ENCODE data around the gene PDCD11. TPM values are rescaled to one million over a fixed set of nuclear protein-coding genes. Genes with fewer than 3 reads are reported as not detected.

The PDCD11 gene
- total and polyA plus RNA-seq, 2 of the 8 experiments (the other 6 are each of a cell fraction or from before 2014, with no cell fraction given) = 18.1 to 79.1 TPM

DNA sequence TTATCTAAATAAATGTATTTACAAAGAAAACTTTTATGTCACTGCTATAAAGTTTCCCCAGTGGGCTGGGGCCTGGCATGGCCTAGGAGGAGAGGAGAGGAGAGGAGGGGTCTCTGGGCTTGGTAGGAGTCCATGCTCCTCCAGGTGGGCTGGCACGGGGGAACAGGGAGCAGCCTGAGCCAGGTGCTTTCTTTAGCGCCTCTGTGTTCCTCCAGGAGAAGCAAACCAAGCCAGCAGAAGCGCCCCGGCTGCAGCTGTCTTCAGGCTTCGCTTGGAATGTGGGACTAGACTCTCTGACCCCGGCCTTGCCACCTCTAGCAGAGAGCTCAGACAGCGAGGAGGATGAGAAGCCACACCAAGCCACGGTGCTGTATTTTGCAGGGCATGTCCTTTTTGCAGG is 45.2 kb downstream of the PDCD11 start:
- H3K4me2 ChIP-seq (ENCODE audit: insufficient read depth in 1 of 2, low read depth in 2 of 2, low read length in 2 of 2) = no peak overlapping the region
- no peak overlapping the region for H3K4ac ChIP-seq (replicated peaks; ENCODE audit: insufficient read length, low read depth, low read length)
- no peak overlapping the region for H3K9ac ChIP-seq (replicated peaks in 1 of 4; ENCODE audit: extremely low read depth in 1 of 4, low read depth in 3 of 4, low read length in 3 of 4)
- H2BK20ac ChIP-seq (ENCODE audit: low read length) = no peak overlapping the region
- ChIA-PET CTCF (ENCODE audit: partially characterized antibody) (interaction anchor here (0.6 to 4.3 kb wide), 5 partner anchors 18 to 123 kb away, joined by 3 to 21 read pairs (median 5); no protein-coding TSS in a partner anchor), POLR2A (ENCODE audit: partially characterized antibody) (interaction anchor here (1.1 to 2.3 kb wide), 3 partner anchors 10 to 35 kb away, joined by 3 to 7 read pairs (median 4); partner anchors contain the start of gene CALHM2)
- no peak overlapping the region for H2AFZ ChIP-seq (ENCODE audit: low read length)
- no peak overlapping the region for H4K91ac ChIP-seq (replicated peaks; ENCODE audit: insufficient read length, low read length)
- no peaks in the 10 kb centered on the region for H3K79me2 ChIP-seq (ENCODE audit: control insufficient read depth in 1 of 2, insufficient read depth in 2 of 2, low read length in 2 of 2)
- H3K27ac ChIP-seq (ENCODE audit: low read depth, low read length) = no peak overlapping the region
- TF ChIP-seq RFX5 (IDR thresholded peaks at IDR 0.05; ENCODE audit: borderline replicate concordance, low read depth, low read length) (no peak), CTCF (IDR thresholded peaks at IDR 0.05; ENCODE audit: control extremely low read depth in 1 of 3, insufficient read depth in 1 of 3, low read depth in 1 of 3, low read length in 3 of 3) (no peak), BRCA1 (IDR thresholded peaks at IDR 0.05; ENCODE audit: low read depth, low read length) (no peak), JUND (IDR thresholded peaks at IDR 0.05; ENCODE audit: low read length) (no peak), CHD1 (IDR thresholded peaks at IDR 0.05; ENCODE audit: low read depth, low read length) (no peak), KDM5A (IDR thresholded peaks at IDR 0.05; ENCODE audit: low read length) (no peak), SAP30 (IDR thresholded peaks at IDR 0.05; ENCODE audit: insufficient read depth, insufficient replicate concordance, low read length) (no peak)
- H3K27me3 ChIP-seq (replicated peaks in 1 of 4; ENCODE audit: control insufficient read depth in 3 of 4, extremely low read depth in 1 of 4, insufficient read depth in 3 of 4, low read length in 3 of 4) = no peaks in the 10 kb centered on the region
- no peak overlapping the region for H3K14ac ChIP-seq (ENCODE audit: insufficient read length)
- H2BK12ac ChIP-seq (ENCODE audit: low read depth, low read length) = no peak overlapping the region
- DNase-seq (ENCODE audit: low read depth in 1 of 2, low spot score in 2 of 2) (no peak), FAIRE-seq (no peak)
- 92% methylated on average over 8 of the region's 8 CpGs; no CpG with 5 or more reads in 1 of the 2 experiments for WGBS, 2 experiments (ENCODE audit: extremely low coverage in 1 of 2, insufficient coverage in 1 of 2, insufficient read length in 1 of 2, insufficient replicate concordance in 2 of 2, low coverage in 1 of 2, low lambda C conversion rate in 2 of 2, missing lambda C conversion rate in 1 of 2)
- H4K8ac ChIP-seq (ENCODE audit: extremely low read depth, insufficient read depth, low read length) = no peak overlapping the region
- H2BK5ac ChIP-seq (ENCODE audit: low read depth, low read length) = no peak overlapping the region
- no peak overlapping the region for H2AK5ac ChIP-seq (ENCODE audit: low read depth, low read length)
- no peak overlapping the region for H3K23ac ChIP-seq (ENCODE audit: insufficient read length)
- no peaks in the 10 kb centered on the region for H3K4me1 ChIP-seq (replicated peaks in 1 of 4; ENCODE audit: control insufficient read depth in 3 of 4, insufficient read depth in 4 of 4, low read length in 3 of 4)
- H2BK15ac ChIP-seq (ENCODE audit: low read length) = no peak overlapping the region
- H4K20me1 ChIP-seq (replicated peaks in 1 of 2; ENCODE audit: control insufficient read depth in 1 of 2, insufficient read depth in 2 of 2, low read length in 2 of 2) = peaks cover 0 to 8% of the 10 kb centered on the region in 2 experiments
- H3K36me3 ChIP-seq (ENCODE audit: control insufficient read depth in 2 of 4, insufficient read depth in 4 of 4, low read length in 3 of 4) = peaks cover 41 to 92% (median 84%) of the 10 kb centered on the region in 4 experiments
- H3K79me1 ChIP-seq (ENCODE audit: low read depth, low read length) = no peaks in the 10 kb centered on the region; the same call in 1 of the 2 replicates
- no peak overlapping the region for H4K5ac ChIP-seq (ENCODE audit: insufficient read length, low read depth, low read length)
- H3K56ac ChIP-seq (replicated peaks; ENCODE audit: insufficient read length, low read depth, low read length) = no peak overlapping the region
- H3K23me2 ChIP-seq (ENCODE audit: low read depth, low read length) = no peaks in the 10 kb centered on the region
- H3K9me3 ChIP-seq (ENCODE audit: insufficient read depth in 2 of 2, low read depth in 1 of 2, low read length in 1 of 2) = no peaks in the 10 kb centered on the region
- no peak overlapping the region for H2BK120ac ChIP-seq (replicated peaks; ENCODE audit: low read depth, low read length)
- no peak overlapping the region for H3K4me3 ChIP-seq (ENCODE audit: extremely low read depth in 1 of 4, insufficient read depth in 2 of 4, low read depth in 3 of 4, low read length in 4 of 4)
- H3K18ac ChIP-seq (ENCODE audit: extremely low read depth, low read length) = no peak overlapping the region
